ENCODE measurements around the gene CRNN.

The CRNN gene

DNA sequence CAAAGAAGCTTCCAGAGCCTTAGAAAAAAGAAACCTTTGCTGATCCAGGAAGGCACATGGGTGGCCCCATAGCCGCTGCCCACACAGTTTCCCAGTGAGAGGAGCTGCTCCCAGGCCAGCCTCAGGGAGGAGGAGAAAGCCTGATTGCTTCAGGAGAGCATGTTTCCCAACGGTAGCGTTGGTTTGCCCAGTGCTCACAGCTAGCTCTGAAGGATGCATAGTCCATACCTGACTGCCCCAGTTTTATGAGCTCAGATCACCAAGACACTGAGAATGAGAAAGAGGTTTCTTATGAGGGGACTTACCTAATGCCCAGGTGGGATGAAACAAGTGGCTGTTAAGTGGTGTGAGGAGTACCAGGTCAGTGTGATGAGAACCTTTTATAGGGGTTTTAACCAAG is at the start of gene CRNN:
TSS of gene CRNN (minus strand) at position 355 of the 400 bp plus-strand sequence. CDS start 2,030 bp downstream, outside the sequence.
- DNase-seq, result no peak

DNA sequence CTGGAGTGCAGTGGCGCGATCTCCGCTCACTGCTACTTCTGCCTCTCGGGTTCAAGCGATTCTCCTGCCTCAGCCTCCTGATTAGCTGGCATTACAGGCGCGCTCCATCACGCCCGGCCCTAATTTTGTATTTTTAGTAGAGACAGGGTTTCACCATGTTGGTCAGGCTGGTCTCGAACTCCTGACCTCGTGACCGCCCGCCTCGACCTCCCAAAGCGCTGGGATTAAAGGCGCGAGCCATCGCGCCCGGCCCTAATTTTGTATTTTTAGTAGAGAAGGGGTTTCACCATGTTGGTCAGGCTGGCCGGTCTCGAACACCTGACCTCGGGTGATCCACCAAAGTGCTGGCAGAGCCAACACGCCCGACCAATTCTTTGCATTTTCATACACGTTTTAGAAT is 48.6 kb upstream of the CRNN start:
- DNase-seq, result no peak

DNA sequence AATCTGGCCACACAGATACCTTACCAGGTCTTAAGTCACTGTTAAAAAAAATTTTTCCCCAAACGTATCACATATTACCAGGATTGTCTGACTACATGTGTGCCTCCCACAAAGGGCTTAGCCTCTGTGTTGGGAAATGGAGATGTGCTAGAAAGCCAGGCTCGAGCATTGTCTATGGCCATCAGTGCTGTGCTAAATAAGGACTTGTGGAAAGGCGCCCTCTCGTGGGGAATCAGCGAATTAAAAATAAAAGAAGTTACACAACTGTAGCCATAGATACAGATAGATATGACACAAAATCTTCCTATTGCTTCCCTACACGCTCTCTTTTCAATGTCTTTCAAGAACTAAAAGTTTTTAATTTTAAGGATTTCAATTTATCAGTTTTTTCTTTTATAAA is 47.5 kb upstream of the CRNN start:
- peak; percentile 78 for DNase-seq

DNA sequence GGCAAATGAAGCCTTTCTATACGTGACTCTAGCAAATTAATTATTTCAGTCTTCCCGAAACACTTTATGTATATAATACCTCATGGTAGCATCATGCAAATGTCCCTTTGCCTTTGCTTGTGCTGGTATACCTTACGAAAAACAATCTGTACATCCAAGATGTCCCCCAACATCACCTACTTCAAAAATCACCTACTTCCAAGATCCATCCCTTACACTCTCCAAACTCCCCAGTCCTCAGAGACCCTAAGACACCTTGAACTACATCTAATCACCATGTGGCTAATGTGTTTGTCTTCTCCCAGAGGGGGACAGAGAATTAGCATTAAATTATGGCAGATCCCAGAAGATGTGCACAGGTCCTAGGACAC is 46.5 kb upstream of the CRNN start:
- DNase-seq, result no peak

DNA sequence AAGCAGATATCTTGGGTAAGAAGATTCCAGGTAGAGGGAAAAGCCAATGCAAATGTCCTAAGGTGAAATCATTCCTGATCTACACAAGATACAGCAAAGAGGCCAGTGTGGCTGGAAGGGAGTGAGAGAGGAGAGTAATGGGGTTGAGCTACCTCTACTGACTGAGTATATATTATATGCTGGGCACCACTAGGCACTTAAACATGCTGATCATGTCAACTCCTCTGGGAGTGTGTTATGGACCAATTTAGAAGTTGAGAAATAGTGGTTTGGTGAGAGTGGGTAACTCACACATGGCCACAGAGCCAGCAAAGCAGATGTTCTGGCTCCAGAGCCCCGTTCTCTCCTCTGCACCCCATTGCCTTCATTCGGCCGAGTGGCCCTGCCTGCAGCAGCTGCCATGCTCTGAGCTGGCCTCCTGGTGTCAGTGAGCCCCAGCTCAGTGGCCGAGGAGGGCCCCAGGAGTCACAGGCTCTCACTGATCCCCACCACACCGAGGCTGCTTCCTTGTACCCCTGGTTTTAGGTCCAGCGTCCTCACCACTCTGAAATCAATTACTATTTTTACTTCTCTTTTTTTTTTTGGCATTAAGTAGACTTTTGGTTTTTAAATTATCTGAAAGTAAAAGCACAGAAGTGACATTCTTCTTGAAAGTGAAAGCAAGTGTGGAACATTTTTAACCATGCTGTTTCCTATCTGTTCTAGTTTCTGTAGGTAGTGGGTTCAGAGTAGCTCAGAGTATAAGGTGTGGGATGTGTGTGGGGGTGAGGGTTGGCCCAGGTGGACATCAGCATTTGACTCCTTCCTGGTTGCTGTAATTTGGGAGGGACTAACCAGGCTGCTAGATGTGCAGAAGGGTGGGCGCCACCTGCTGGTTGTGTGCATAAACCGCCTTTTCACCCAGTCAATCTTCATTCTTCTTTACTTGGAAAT is 45.8 kb upstream of the CRNN start:
- DNase-seq, result peak; percentile 68

DNA sequence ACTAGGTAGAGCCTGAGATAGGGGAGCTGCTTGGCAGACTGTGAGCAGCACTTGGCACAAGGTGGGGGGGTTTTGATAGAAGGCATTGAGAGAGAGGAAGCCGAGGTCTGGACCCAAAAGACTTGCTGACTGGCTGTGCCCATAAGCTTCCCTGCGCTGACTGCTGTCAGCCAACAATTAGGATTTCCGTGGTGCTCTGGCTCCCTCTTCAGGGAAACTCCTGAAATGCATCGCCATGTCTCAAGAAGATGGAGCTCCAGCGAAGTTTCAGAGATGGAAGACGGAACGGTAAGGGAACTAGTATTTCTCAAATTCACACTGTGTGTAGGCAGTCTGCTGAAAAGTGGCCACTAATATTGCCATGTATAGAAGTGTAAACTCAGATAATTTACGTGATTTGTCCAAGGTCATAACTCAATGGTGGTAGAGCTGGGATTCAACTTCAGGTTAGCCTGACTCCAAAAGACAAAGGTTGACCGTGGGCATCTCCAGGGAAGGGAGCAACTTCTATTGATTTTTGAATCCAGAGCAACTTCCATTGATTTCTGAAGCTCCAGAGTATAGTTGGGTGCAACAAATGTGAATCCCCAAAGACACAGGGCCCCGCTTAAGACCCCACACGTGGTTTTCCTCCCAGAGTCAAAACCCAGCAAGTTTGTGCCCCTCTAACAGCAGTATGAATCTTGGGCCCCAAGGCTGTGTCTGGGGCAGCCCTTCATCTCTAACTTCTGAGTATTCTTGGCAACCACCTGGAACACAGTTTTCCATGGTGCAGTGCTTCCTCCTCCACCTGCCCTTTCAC is 44.5 kb upstream of the CRNN start:
- peak; percentile 79 for DNase-seq

DNA sequence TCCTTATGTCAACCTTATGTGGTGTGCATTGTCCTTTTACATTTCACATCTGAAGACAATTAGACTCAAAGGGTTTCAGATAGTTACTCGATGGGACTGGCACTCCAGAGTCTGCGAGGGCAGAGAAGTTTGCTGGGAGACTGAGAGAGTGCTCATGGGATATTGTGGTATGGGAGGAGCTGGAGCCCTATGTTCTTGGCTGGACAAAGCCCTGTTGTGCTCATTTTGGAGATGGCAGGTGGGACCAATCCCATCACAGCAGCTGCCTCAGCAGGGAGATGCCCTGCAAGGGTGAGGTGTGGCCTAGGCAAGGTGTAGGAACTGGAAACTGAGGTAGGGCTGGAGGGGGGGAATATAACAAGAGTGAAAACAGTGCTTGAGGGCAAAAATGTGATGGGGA is 43.5 kb upstream of the CRNN start:
- DNase-seq, result no peak

DNA sequence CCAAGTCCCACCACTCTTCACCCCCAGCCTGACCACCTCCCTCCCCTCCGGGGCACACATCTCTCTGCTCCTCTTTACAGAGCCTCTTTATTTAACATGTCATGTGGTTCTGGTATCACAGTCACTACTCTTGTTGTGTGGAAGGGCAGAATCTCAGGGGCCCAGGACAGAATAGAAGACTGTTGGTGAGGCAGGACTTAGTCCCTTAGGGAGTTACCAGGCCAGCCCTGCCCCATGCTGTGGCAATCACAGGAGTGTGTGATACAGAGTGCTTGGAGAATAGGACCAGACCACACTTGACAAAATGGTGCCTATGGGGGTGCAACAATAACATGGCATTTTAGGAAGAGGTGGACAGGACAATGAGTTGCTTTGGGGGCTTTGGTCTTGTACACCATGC is 43.0 kb upstream of the CRNN start:
- DNase-seq, result no peak

DNA sequence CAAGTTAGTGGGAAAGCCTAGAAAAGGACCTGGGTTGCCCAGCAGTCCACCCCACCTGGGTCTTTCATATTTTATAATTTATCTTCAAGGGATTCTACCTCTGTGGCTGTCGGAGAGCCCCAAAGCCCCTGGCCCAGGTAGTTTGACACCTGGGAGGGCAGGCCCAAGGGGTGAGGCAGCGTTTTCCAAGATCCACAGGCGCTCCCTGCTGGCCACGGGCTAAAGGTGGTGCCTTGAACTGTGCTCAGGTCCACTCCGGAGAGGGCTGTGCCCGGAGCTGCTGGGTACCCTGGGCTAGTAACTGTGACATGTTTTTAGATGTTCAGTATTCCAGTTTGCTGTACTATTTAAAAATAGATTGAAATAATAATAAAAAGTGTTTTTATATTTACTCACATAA is 37.2 kb upstream of the CRNN start:
- DNase-seq, result no peak

DNA sequence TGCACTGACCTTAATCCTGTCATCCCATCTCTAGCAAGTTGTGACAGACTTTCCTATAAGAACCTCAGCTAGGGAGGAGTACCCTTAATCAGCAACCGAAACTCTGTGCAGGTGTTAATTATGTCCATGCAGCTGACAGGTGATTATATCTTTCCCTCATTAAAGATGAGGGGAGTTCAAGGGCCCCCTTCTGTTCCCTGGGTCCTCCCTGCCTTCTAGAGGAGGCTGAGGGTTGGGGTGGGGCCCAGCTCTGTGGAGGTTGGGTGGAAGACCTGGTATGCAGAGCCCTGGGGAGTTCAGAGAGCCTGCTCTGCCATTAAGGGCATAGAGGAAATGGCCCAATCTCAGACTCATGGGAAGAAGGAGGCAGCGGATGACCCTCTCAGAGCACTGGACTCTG is 35.6 kb upstream of the CRNN start:
- no peak for DNase-seq

DNA sequence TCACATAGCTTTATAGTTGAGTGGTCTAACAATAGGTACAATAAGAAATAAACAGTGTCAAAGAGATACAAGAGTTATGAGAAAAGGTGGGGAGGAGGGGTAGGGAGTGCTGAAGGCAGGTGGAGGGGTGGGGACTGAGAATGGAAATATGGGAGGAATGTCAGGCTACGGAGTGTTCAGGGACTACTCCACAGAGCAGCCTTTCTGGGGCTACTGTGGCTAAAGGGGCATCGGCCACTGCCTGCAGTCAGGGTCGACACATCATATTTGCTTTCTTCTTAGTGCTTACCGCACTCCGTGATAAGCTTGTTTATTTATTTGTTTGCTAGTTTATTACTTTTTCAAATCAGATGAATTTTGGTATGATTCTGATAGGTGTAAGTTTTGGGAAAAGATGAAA is 34.4 kb upstream of the CRNN start:
- no peak for DNase-seq

DNA sequence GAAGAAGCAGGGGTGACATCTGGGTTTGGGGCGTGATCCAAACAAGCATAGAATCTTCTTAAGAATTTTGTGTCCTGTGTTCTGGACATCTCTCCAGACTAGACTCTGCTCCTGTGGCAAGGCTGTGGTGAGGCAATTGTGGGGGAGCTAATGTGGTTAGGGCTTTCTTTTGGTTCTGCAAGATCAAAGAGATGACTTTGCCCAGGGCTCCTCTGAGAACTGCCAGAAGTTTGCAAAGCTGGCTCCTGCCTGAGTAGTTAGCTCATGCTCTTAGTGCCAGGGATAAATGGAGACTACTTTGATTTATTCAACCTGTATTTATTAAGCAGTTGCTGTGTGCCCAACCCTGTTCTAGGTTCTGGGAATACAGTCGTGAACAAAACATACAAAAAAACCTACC is 34.0 kb upstream of the CRNN start:
- no peak for DNase-seq

DNA sequence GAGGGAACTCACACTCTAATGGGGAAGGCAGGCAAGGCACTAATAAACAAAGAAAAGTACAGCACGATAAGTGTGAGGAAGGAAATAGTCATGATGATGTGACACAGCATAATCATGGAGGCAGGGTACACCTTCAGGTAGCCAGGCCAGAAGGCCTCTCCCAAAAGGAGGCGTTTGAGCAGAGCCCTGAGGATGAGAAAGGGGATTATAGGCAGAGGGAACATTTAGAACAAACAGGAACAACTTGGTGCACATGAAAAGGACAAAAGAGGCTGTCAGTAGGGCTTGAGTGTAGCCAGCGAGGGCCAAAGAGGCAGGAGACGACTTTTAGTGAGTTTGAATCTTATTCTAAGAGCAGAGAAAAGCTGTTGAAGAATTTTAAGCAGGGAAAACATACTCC is 33.4 kb upstream of the CRNN start:
- DNase-seq, result no peak

DNA sequence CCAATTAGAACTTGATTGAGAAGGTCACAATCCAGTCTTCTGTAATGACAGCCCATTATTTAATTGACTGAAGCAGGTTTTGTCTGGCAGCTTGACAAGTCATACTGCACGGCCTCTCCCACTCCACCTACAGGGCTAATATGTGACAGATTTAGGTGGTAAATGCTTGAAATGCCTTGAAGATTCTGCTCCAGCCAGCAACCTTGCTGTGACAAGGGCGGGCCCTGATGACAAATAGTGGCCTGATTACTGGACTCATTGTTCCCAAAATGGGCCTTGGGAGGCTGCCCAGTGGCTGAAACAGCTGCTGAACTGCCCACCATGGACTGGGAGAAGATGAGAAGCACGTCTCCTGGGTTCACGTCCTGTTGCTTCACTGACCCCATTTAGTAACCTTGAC is 30.0 kb upstream of the CRNN start:
- no peak for DNase-seq

DNA sequence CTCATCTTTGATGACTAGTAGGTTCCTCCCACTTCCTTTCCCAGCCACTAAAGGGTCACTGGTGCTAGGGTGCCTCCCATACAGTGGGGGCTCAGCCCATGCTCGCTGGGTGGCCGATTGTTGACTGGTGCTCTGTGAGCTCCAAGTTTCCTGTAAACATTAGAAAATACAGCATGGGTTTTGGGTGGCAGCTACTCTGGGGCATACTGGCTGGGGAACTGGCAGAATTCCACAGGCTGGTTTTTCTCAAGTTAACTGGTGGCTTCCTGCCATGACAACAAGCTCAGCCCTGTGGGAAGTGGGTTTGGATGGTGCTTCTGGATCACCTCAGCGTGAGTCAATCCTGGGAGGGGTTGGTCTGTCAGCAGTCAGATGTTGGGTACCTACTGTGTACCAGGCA is 28.7 kb upstream of the CRNN start:
- DNase-seq, result no peak

DNA sequence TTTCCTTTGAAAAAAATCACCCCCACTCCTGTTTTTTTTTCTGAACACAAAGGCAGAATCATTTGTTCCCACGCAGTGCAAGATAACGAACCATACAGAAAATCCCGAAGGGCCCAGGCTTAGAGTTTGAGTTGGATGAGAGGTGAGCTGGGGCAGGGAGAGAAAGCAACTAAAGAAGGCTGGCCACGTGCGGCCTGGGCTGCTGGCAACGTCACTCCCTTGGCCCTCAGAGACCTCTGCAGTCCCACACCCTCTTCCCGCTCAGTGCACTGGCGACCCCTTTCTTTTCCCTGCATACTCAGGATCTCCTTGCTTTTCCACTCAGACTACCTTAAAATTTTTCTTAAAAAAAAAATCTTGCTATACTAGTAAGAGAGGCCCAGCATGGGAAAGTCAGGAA is 28.2 kb upstream of the CRNN start:
- DNase-seq, result no peak

DNA sequence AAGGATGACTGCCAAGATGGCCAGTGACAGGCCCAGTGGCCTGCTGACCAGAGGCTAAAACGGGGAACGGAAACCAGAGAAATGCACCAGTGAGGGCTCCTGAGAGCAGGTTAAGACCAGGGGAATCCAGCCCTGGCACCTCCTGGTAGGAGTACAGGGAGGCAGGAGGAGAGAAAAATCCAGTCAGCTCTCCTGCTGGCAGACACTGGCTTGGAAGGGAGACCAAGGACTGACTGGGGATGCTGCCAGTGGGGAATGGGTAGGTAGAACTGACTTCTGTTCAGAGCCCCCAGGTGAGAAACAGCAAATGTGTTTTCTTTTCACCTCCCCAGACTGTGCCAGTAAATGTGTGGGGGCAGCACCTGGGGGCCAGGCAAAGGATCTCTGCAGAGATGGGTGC is 27.7 kb upstream of the CRNN start:
- DNase-seq, result no peak

DNA sequence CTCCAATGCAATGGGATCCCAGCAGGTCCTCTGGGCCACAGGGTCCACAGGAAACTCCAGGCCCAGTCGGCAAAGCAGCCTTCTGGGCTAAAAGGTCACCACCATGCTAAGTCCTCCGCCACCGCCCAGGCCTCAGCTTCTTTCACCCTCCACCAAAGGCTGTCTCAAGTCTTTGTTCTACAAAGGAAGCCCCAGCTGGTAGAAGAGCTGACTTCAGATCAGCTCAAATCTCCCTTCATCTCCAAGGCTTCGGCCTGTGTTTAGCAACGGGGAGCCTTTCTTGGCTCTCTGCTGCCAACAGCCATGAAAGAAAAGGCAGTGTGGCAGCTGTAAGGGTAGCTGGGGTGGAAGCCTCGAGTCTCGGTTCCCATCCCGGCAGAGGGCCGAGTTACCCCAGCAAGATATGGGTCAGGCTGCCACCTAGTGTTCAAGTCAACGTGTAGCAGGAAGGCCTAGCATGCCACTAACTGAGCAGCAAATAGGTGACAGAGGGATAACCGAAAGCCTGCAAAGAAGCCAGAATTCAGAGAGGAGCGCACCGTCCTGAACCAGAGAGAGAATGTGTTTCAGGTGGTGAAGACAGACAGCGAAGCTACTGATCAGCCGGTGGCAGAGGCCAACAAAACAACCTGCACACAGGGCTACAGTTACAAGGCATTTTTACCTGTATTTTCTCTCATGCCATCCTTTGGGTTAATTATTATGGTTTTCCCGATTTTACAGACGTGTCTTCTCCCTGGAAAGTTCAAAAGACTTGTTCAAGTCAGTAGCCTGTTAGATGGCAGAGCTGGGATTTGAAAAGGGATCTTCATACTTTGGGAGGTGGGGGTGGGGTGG is 26.8 kb upstream of the CRNN start:
- peak; percentile 70 for DNase-seq

DNA sequence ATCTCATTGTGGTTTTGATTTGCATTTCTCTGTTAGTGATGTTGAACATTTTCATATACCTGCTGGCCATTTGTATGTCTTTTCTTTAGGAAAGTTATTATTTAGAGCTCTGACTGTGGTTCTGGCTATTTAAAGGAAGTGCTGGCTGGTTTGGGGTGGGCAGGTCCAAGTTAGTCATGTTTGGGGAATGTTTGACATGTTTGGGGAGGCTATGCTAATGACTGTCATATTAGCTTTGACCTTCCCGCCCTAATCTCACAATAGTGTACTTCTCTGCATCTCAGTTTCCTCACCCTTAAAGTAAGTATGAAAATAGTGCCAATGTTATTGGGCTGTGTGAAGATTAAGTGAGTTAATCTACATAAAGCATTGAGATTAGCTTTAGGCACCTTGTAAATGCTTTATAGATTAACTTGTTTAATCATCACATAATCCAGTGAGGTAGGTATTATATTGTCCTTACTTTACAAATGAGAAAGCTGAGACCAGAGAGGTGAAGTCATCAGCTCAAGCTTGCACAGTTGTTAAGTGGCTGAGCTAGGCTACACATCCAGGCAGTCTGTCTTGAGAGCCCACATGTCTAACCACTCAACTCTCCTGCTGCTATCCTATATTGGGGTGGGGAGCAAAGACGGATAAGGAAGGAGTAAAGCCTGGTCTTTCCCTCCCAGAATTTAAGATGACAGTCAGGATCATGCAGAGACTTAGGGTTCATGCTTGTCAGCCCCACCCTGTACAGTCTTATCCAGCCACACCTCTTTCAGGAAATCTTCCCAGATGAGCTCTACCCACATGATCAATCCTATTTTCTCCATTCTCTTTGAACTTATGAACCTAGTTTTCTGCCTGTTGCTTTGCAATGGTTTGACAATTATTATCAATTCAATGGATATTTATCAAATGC is 22.8 kb upstream of the CRNN start:
- no peak for DNase-seq

DNA sequence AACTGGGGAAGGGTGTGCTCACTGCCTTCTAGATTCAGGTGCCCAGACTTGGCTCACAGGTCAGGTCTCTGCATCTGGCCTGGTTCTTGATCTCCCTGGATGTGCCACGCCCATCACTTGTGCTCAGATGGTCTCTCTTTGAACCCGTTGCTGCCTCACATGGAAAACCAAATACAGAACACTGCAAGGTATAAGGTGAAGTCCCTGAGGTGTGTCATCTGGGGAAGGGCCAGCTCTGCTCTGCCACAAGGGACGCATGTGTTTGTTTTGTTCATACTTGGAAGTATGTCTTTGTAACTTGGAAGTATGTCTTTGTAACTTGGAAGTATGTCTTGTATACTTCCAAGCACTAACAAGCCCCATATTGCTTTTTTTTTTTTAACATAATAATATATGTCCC is 13.4 kb upstream of the CRNN start:
- DNase-seq, result no peak

DNA sequence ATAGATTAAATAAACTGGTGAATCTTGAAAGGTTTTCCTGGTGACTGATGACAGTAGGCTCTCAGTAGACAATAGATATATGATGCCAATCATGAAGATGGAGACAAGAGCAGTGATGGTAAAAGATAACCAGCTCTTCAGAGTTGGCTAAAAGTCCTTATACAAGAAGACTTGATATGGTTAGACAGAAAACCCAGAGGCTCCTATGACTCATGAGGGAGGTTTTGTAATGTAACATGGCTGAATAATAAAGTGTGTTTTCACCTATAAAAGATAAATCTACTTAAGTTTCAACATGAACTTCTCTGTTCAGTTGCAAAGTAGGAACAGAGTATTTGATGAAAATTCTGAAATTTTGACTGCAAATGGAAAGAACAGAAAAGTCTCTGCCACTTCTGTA is 12.7 kb upstream of the CRNN start:
- no peak for DNase-seq

DNA sequence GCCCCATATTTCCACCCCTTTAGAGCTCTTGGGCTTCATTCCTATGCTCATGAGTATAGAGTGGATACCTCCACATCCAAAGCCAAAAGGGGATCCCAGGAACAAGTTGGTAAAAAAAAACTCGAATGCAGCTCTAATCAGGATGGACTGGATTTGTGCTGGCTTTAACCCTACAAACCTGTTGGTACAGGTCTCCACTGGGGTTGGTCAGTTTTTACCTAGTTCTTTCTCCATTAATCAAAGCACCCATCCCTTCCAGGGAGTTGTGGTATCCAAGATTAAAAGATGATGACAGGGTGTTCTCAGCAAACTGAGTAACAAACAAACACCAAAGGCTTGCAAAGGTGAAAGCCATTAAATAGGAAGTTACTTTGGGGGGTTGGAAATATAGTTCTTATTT is 5.9 kb upstream of the CRNN start:
- DNase-seq, result no peak

All from inflammatory macrophage treated with lipopolysaccharide for 4 hours (primary cell).